Activated B cell treated with CpG ODN at 0.5 μM for 24 hours (primary cell): ENCODE data around the gene PRSS48. TPM values are rescaled to one million over a fixed set of nuclear protein-coding genes. Genes with fewer than 3 reads are reported as not detected.

Experiments used
- ATAC-seq: fragments of 200-7000 bp; cut with Tn5 transposase; one replicate; pipeline ENCODE4 v1.10.0; 2021; ENCODE audit warnings: low read depth, mild to moderate bottlenecking, moderate library complexity
- CTCF ChIA-PET: fragments of 350-600 bp; sonication (Branson Sonifier 250); formaldehyde crosslinking; loops from one replicate; lab custom pipeline; 2021; ENCODE audit warnings: antibody characterized with exemption; lab: Charles Lee
- POLR2A ChIA-PET: fragments of 350-600 bp; sonication (Branson Sonifier 250); formaldehyde crosslinking; loops from one replicate; lab custom pipeline; 2021; ENCODE audit warnings: antibody characterized with exemption; lab: Charles Lee
- DNase-seq: peaks from one replicate; pipeline ENCODE4 v3.0.0; 2022
- H3K27ac Mint-ChIP-seq: one replicate; pipeline ENCODE4 v1.8.0; 2020; ENCODE audit warnings: mixed read lengths
- H3K27me3 Mint-ChIP-seq: one replicate; pipeline ENCODE4 v1.8.0; 2021; ENCODE audit warnings: mixed read lengths
- H3K36me3 Mint-ChIP-seq: one replicate; pipeline ENCODE4 v1.8.0; 2021; ENCODE audit warnings: low read depth, mixed read lengths
- H3K4me1 Mint-ChIP-seq: one replicate; pipeline ENCODE4 v1.8.0; 2021; ENCODE audit warnings: mixed read lengths
- H3K4me3 Mint-ChIP-seq: one replicate; pipeline ENCODE4 v1.8.0; 2020; ENCODE audit warnings: mild to moderate bottlenecking, mixed read lengths
- H3K9me3 Mint-ChIP-seq: one replicate; pipeline ENCODE4 v1.8.0; 2020; ENCODE audit warnings: mixed read lengths
- CTCF ChIP-seq: fragments of 200-600 bp; IDR thresholded peaks from one replicate; pipeline ENCODE4 v1.8.0; 2022; ENCODE audit warnings: antibody characterized with exemption, mild to moderate bottlenecking
- intact Hi-C: fragments of 100-400 bp; cut with micrococcal nuclease; formaldehyde crosslinking; loops from one replicate; pipeline ENCODE4 v1.15.1; 2024
- total RNA-seq: library from RNA; stranded (reverse); gene quantifications from 2 replicates; pipeline ENCODE4 v1.2.3, GENCODE V29; 2022

PRSS48 gene
- total RNA-seq, 1 donor from 2014 or later = not detected

GRCh38 chr4:151325949-151326246 is 48.9 kb downstream of the PRSS48 start:
- no peak for ATAC-seq
- Mint-ChIP-seq H3K27me3 (peaks cover 56% of the 10 kb centered on the region), H3K36me3 (no peaks in the 10 kb centered on the region), H3K4me3 (no peak overlapping the region), H3K4me1 (peaks cover 9% of the 10 kb centered on the region), H3K9me3 (peaks cover 7% of the 10 kb centered on the region), H3K27ac (no peak overlapping the region)
- ChIA-PET CTCF (no interaction called here), POLR2A (no interaction called here)
- intact Hi-C loops = no loop called here
- no peak for TF ChIP-seq CTCF
- no peak for DNase-seq

- intact Hi-C loops = no loop called here
- Mint-ChIP-seq H3K27me3 (peaks cover 31% of the 10 kb centered on the region), H3K4me1 (peaks cover 8% of the 10 kb centered on the region), H3K9me3 (peaks cover 10% of the 10 kb centered on the region), H3K4me3 (no peak overlapping the region), H3K27ac (no peak overlapping the region), H3K36me3 (no peaks in the 10 kb centered on the region)
- ChIA-PET POLR2A (no interaction called here), CTCF (no interaction called here)
- TF ChIP-seq CTCF = no peak
- ATAC-seq = no peak
- no peak for DNase-seq
Observed at GRCh38 chr4:151329217-151330007, 52.5 kb downstream of the PRSS48 start.

GRCh38 chr4:151331276-151332042 is 54.5 kb downstream of the PRSS48 start:
- intact Hi-C loops = no loop called here
- Mint-ChIP-seq H3K4me3 (no peak overlapping the region), H3K9me3 (peaks cover 7% of the 10 kb centered on the region), H3K36me3 (no peaks in the 10 kb centered on the region), H3K4me1 (no peaks in the 10 kb centered on the region), H3K27me3 (peaks cover 20% of the 10 kb centered on the region), H3K27ac (no peak overlapping the region)
- CTCF ChIA-PET = no interaction called here
- POLR2A ChIA-PET = no interaction called here
- DNase-seq (no peak), ATAC-seq (no peak)
- no peak for TF ChIP-seq CTCF

- Mint-ChIP-seq H3K27me3 (peaks cover 9% of the 10 kb centered on the region), H3K9me3 (no peaks in the 10 kb centered on the region), H3K27ac (no peak overlapping the region), H3K4me3 (no peak overlapping the region), H3K36me3 (no peaks in the 10 kb centered on the region), H3K4me1 (no peaks in the 10 kb centered on the region)
- TF ChIP-seq CTCF = no peak
- ChIA-PET CTCF (no interaction called here), POLR2A (no interaction called here)
- intact Hi-C loops = no loop called here
- ATAC-seq = no peak
- DNase-seq = no peak
Observed at GRCh38 chr4:151339467-151339866, 62.5 kb downstream of the PRSS48 start.

GRCh38 chr4:151340751-151341385 is 63.9 kb downstream of the PRSS48 start:
- H3K27me3 Mint-ChIP-seq = peaks cover 6% of the 10 kb centered on the region
- DNase-seq (no peak), ATAC-seq (no peak)
- H3K36me3 Mint-ChIP-seq = no peaks in the 10 kb centered on the region
- H3K9me3 Mint-ChIP-seq = no peaks in the 10 kb centered on the region
- H3K27ac Mint-ChIP-seq = no peak overlapping the region
- TF ChIP-seq CTCF = no peak
- ChIA-PET POLR2A (no interaction called here), CTCF (no interaction called here)
- intact Hi-C loops = no loop called here
- H3K4me1 Mint-ChIP-seq = no peaks in the 10 kb centered on the region
- H3K4me3 Mint-ChIP-seq = no peak overlapping the region
